ENCODE measurements around the gene LYRM2. TPM values are rescaled to one million over a fixed set of nuclear protein-coding genes. Genes with fewer than 3 reads are reported as not detected.

LYRM2 gene
- total RNA-seq, 1 donor from 2014 or later, result 41.9 TPM

- ChIA-PET POLR2A (no interaction called here), CTCF (no interaction called here)
- no peak for DNase-seq
- Mint-ChIP-seq H3K4me1 (no peaks in the 10 kb centered on the region), H3K36me3 (ENCODE audit: low read depth) (peaks cover 89% of the 10 kb centered on the region), H3K9me3 (no peaks in the 10 kb centered on the region), H3K4me3 (no peak overlapping the region), H3K27me3 (no peaks in the 10 kb centered on the region), H3K27ac (no peak overlapping the region)
- intact Hi-C loops (cut with micrococcal nuclease), result no loop called here
- ATAC-seq (ENCODE audit: low read depth), result no peak
- TF ChIP-seq CTCF (IDR thresholded peaks at IDR 0.05), result no peak
Measured at GRCh38 chr6:89680551-89680950, 42.0 kb upstream of the LYRM2 start.

- Mint-ChIP-seq H3K4me1 (no peaks in the 10 kb centered on the region), H3K27me3 (no peaks in the 10 kb centered on the region), H3K4me3 (no peak overlapping the region), H3K9me3 (no peaks in the 10 kb centered on the region), H3K27ac (no peak overlapping the region), H3K36me3 (ENCODE audit: low read depth) (peaks cover 89% of the 10 kb centered on the region)
- TF ChIP-seq CTCF (IDR thresholded peaks at IDR 0.05), result no peak
- ChIA-PET POLR2A (no interaction called here), CTCF (no interaction called here)
- no peak for DNase-seq
- no peak for ATAC-seq (ENCODE audit: low read depth)
- intact Hi-C loops (cut with micrococcal nuclease), result no loop called here
Measured at GRCh38 chr6:89680150-89680549, 41.6 kb upstream of the LYRM2 start.

GRCh38 chr6:89679215-89680120 lies 40.9 kb upstream of the LYRM2 start:
- ChIA-PET CTCF (no interaction called here), POLR2A (no interaction called here)
- no peaks in the 10 kb centered on the region for H3K4me1 Mint-ChIP-seq
- DNase-seq (no peak), ATAC-seq (ENCODE audit: low read depth) (no peak)
- no peaks in the 10 kb centered on the region for H3K27me3 Mint-ChIP-seq
- no peak overlapping the region for H3K4me3 Mint-ChIP-seq
- TF ChIP-seq CTCF (IDR thresholded peaks at IDR 0.05), result no peak
- H3K9me3 Mint-ChIP-seq, result no peaks in the 10 kb centered on the region
- intact Hi-C loops (cut with micrococcal nuclease), result no loop called here
- peaks cover 89% of the 10 kb centered on the region for H3K36me3 Mint-ChIP-seq (ENCODE audit: low read depth)
- no peak overlapping the region for H3K27ac Mint-ChIP-seq

- no peak for ATAC-seq (ENCODE audit: low read depth)
- Mint-ChIP-seq H3K9me3 (no peaks in the 10 kb centered on the region), H3K4me1 (no peaks in the 10 kb centered on the region), H3K36me3 (ENCODE audit: low read depth) (peaks cover 89% of the 10 kb centered on the region), H3K27ac (no peak overlapping the region), H3K4me3 (no peak overlapping the region), H3K27me3 (no peaks in the 10 kb centered on the region)
- ChIA-PET POLR2A (no interaction called here), CTCF (no interaction called here)
- DNase-seq, result no peak
- TF ChIP-seq CTCF (IDR thresholded peaks at IDR 0.05), result no peak
- intact Hi-C loops (cut with micrococcal nuclease), result no loop called here
Measured at GRCh38 chr6:89678531-89678930, 40.0 kb upstream of the LYRM2 start.

GRCh38 chr6:89675949-89676748 lies 37.6 kb upstream of the LYRM2 start:
- H3K4me3 Mint-ChIP-seq, result no peak overlapping the region
- no peak for DNase-seq
- no peak for TF ChIP-seq CTCF (IDR thresholded peaks at IDR 0.05)
- no peak for ATAC-seq (ENCODE audit: low read depth)
- H3K36me3 Mint-ChIP-seq (ENCODE audit: low read depth), result peaks cover 91% of the 10 kb centered on the region
- no peaks in the 10 kb centered on the region for H3K9me3 Mint-ChIP-seq
- no peak overlapping the region for H3K27ac Mint-ChIP-seq
- POLR2A ChIA-PET, result interaction anchor here (0.7 kb wide), 1 partner anchor 799 kb away, joined by 16 read pairs; no protein-coding TSS in a partner anchor
- H3K27me3 Mint-ChIP-seq, result no peaks in the 10 kb centered on the region
- H3K4me1 Mint-ChIP-seq, result no peaks in the 10 kb centered on the region
- CTCF ChIA-PET, result interaction anchor here (1.4 kb wide), 1 partner anchor 304 kb away, joined by 3 read pairs; no protein-coding TSS in a partner anchor
- intact Hi-C loops (cut with micrococcal nuclease), result no loop called here
